Measurements from ENCODE around the gene MORN3. TPM values are rescaled to one million over a fixed set of nuclear protein-coding genes. Genes with fewer than 3 reads are reported as not detected.

Gene MORN3
- total and polyA plus RNA-seq, 9 of the 15 experiments (the other 6 are each of a cell fraction or from before 2014, with no cell fraction given) = 0.09 to 0.27 (median 0.20) TPM

- ChIA-PET POLR2A (interaction anchor here (1.0 to 2.4 kb wide), 3 partner anchors 11 to 16 kb away, joined by 3 to 9 read pairs (median 6); no protein-coding TSS in a partner anchor), CTCF (ENCODE audit: low intra/inter-chr PET ratio) (no interaction called here)
- Histone ChIP-seq H3K79me2 (ENCODE audit: control insufficient read depth, insufficient read depth, low read length) (peaks cover 21% of the 10 kb centered on the region), H3K9me1 (ENCODE audit: control insufficient read depth, insufficient read depth, low read length) (no peaks in the 10 kb centered on the region), H4K20me1 (replicated peaks; ENCODE audit: control insufficient read depth, insufficient read depth, low read length) (no peaks in the 10 kb centered on the region), H3K4me3 (no peak overlapping the region), H3K4me1 (replicated peaks in 1 of 2; ENCODE audit: control insufficient read depth in 2 of 2, insufficient read depth in 2 of 2, low read length in 2 of 2) (peaks cover 6 to 27% of the 10 kb centered on the region in 2 experiments; a peak in 3 of 5 replicates), H3K9ac (ENCODE audit: insufficient read depth in 1 of 2, low read depth in 2 of 2, low read length in 2 of 2) (peak overlapping the region in 1 of 2 experiments; percentile 20; a peak in 1 of 4 replicates), H3K27ac (ENCODE audit: extremely low read depth, low read depth, low read length) (no peak overlapping the region), H3K27me3 (ENCODE audit: control insufficient read depth in 2 of 2, insufficient read depth in 2 of 2, low read length in 2 of 2) (no peaks in the 10 kb centered on the region), H2AFZ (ENCODE audit: low read depth, low read length) (no peak overlapping the region), H3K36me3 (ENCODE audit: control insufficient read depth, insufficient read depth, low read length) (peaks cover 35% of the 10 kb centered on the region; the same call in 2 of the 3 replicates), H3K4me2 (ENCODE audit: insufficient read depth, low read length) (no peak overlapping the region), H3K9me3 (replicated peaks; ENCODE audit: control insufficient read depth, insufficient read depth, low read depth, low read length) (no peaks in the 10 kb centered on the region)
- BruUV-seq (replicated peaks) = no TSS peak
- intact Hi-C loops (cut with micrococcal nuclease) (no loop called here), in situ Hi-C loops (cut with MboI) (no loop called here)
- no peak for FAIRE-seq
- 96% methylated on average over 16 of the region's 18 CpGs for WGBS (ENCODE audit: insufficient coverage, low coverage, missing lambda C conversion rate)
- DNase-seq (ENCODE audit: extremely low read depth in 1 of 4, low spot score in 3 of 4) = peak in 1 of 4 experiments; percentile 10
- ATAC-seq = no peak
- TF ChIP-seq CBX3 (IDR thresholded peaks at IDR 0.05; ENCODE audit: borderline replicate concordance in 1 of 2, low read length in 2 of 2) = no peak
- TF ChIP-seq RUNX1 (IDR thresholded peaks at IDR 0.05; ENCODE audit: low read depth) = no peak
- TF ChIP-seq ZNF518B (CRISPR knock-in tag; IDR thresholded peaks at IDR 0.05) = no peak
- TF ChIP-seq RREB1 (CRISPR knock-in tag; IDR thresholded peaks at IDR 0.05) = no peak
- peak; percentile 35; the same call in 1 of the 2 replicates for TF ChIP-seq RBFOX2 (IDR thresholded peaks at IDR 0.05; ENCODE audit: low read depth, low read length)
- peak; percentile 42; the same call in 1 of the 2 replicates for TF ChIP-seq POLR2G (IDR thresholded peaks at IDR 0.05; ENCODE audit: low read depth, low read length)
- no peak for TF ChIP-seq SOX6 (IDR thresholded peaks at IDR 0.05)
- TF ChIP-seq NR0B1 (IDR thresholded peaks at IDR 0.05; ENCODE audit: partially characterized antibody) = no peak
- no peak for TF ChIP-seq MITF (IDR thresholded peaks at IDR 0.05)
Observed at GRCh38 chr12:121641343-121641630, 28.2 kb downstream of the MORN3 start.
